ENCODE results near the gene CFAP92. TPM values are rescaled to one million over a fixed set of nuclear protein-coding genes. Genes with fewer than 3 reads are reported as not detected.
A peak's percentile ranks its signal among the peaks of the same experiment; 100 is the strongest.

CFAP92 gene
- total RNA-seq, 1 donor from 2014 or later, result not detected

- H3K4me3 Mint-ChIP-seq (ENCODE audit: unreplicated experiment), result no peak overlapping the region
- peaks cover 36% of the 10 kb centered on the region for H3K27me3 Mint-ChIP-seq (ENCODE audit: low read depth)
- TF ChIP-seq CTCF (IDR thresholded peaks at IDR 0.05), result no peak
- H3K36me3 Mint-ChIP-seq (ENCODE audit: low read depth), result no peaks in the 10 kb centered on the region
- H3K9me3 Mint-ChIP-seq (ENCODE audit: low read depth), result no peaks in the 10 kb centered on the region
- H3K4me1 Mint-ChIP-seq (ENCODE audit: low read depth), result peaks cover 20% of the 10 kb centered on the region
- peak; percentile 59 for DNase-seq (ENCODE audit: low spot score)
- no peak overlapping the region for H3K27ac Mint-ChIP-seq (ENCODE audit: unreplicated experiment)
Observed at GRCh38 chr3:129004639-129005295, 10.9 kb upstream of the CFAP92 start.

GRCh38 chr3:129003578-129004112 lies 9.8 kb upstream of the CFAP92 start:
- H3K27me3 Mint-ChIP-seq (ENCODE audit: low read depth), result peaks cover 42% of the 10 kb centered on the region
- TF ChIP-seq CTCF (IDR thresholded peaks at IDR 0.05), result no peak
- peak; percentile 72 for DNase-seq (ENCODE audit: low spot score)
- no peaks in the 10 kb centered on the region for H3K9me3 Mint-ChIP-seq (ENCODE audit: low read depth)
- peaks cover 20% of the 10 kb centered on the region for H3K4me1 Mint-ChIP-seq (ENCODE audit: low read depth)
- H3K4me3 Mint-ChIP-seq (ENCODE audit: unreplicated experiment), result no peak overlapping the region
- no peak overlapping the region for H3K27ac Mint-ChIP-seq (ENCODE audit: unreplicated experiment)
- H3K36me3 Mint-ChIP-seq (ENCODE audit: low read depth), result no peaks in the 10 kb centered on the region

GRCh38 chr3:129002573-129003569 lies 9.0 kb upstream of the CFAP92 start:
- Mint-ChIP-seq H3K27ac (ENCODE audit: unreplicated experiment) (no peak overlapping the region), H3K9me3 (ENCODE audit: low read depth) (no peaks in the 10 kb centered on the region), H3K27me3 (ENCODE audit: low read depth) (peaks cover 48% of the 10 kb centered on the region)

GRCh38 chr3:129001806-129002572 lies 8.1 kb upstream of the CFAP92 start:
- H3K4me3 Mint-ChIP-seq (ENCODE audit: unreplicated experiment), result peak overlapping the region; percentile 57
- peaks cover 20% of the 10 kb centered on the region for H3K4me1 Mint-ChIP-seq (ENCODE audit: low read depth)
- H3K9me3 Mint-ChIP-seq (ENCODE audit: low read depth), result peaks cover 5% of the 10 kb centered on the region

More at GRCh38 chr3:129002573-129003569, 9.0 kb upstream of the CFAP92 start:
- DNase-seq (ENCODE audit: low spot score), result peak; percentile 62
- Mint-ChIP-seq H3K36me3 (ENCODE audit: low read depth) (no peaks in the 10 kb centered on the region), H3K4me1 (ENCODE audit: low read depth) (peaks cover 20% of the 10 kb centered on the region), H3K4me3 (ENCODE audit: unreplicated experiment) (peak overlapping the region; percentile 32)
- no peak for TF ChIP-seq CTCF (IDR thresholded peaks at IDR 0.05)

More at GRCh38 chr3:129001806-129002572, 8.1 kb upstream of the CFAP92 start:
- DNase-seq (ENCODE audit: low spot score), result no peak
- H3K27ac Mint-ChIP-seq (ENCODE audit: unreplicated experiment), result no peak overlapping the region
- H3K36me3 Mint-ChIP-seq (ENCODE audit: low read depth), result no peaks in the 10 kb centered on the region
- peaks cover 48% of the 10 kb centered on the region for H3K27me3 Mint-ChIP-seq (ENCODE audit: low read depth)
- TF ChIP-seq CTCF (IDR thresholded peaks at IDR 0.05), result no peak

Measured in chondrocyte (in vitro differentiated cells).